H1 (cell line): ENCODE measurements around the gene RNASE7. TPM values are rescaled to one million over a fixed set of nuclear protein-coding genes. Genes with fewer than 3 reads are reported as not detected.

Experiments used
- CTCF ChIA-PET: fragments of 300-600 bp; sonication (Branson Sonifier 250); formaldehyde crosslinking; loops from one replicate; lab custom pipeline; 2021; ENCODE audit not compliant: partially characterized antibody; lab: Charles Lee
- POLR2A ChIA-PET: fragments of 300-600 bp; sonication (Branson Sonifier 250); formaldehyde crosslinking; loops from one replicate; lab custom pipeline; 2021; ENCODE audit warnings: inconsistent platforms; ENCODE audit not compliant: partially characterized antibody; lab: Charles Lee
- DNase-seq, 2 experiments: peaks; one replicate each; pipeline versions ENCODE4 v3.0.0 to v3.0.0-alpha.2; 2010 to 2022; ENCODE audit warnings: low spot score in 2 of 2, low read depth in 1 of 2, mixed read lengths in 1 of 2
- FAIRE-seq: peaks from 2 replicates; lab custom pipeline; 2011; peaks lifted over from hg19 to GRCh38; lab: Jason Lieb, UNC
- H2AFZ ChIP-seq: 2 replicates; pipeline ENCODE4 v1.8.1; 2012; ENCODE audit warnings: low read length, inconsistent platforms
- H2AK5ac ChIP-seq: 2 replicates; pipeline ENCODE4 v1.6.1; 2013; ENCODE audit warnings: low read depth, low read length
- H2BK120ac ChIP-seq: replicated peaks from 2 replicates; pipeline ENCODE3; 2013; ENCODE audit warnings: low read depth, low read length, inconsistent platforms
- H2BK12ac ChIP-seq: 2 replicates; pipeline ENCODE4 v1.6.1; 2013; ENCODE audit warnings: low read depth, low read length
- H2BK15ac ChIP-seq: 2 replicates; pipeline ENCODE4 v1.6.1; 2013; ENCODE audit warnings: low read length
- H2BK20ac ChIP-seq: 2 replicates; pipeline ENCODE4 v1.6.1; 2013; ENCODE audit warnings: low read length
- H2BK5ac ChIP-seq: 2 replicates; pipeline ENCODE4 v1.6.1; 2013; ENCODE audit warnings: low read depth, low read length
- H3K14ac ChIP-seq: 2 replicates; pipeline ENCODE4 v1.6.1; 2013; ENCODE audit warnings: inconsistent platforms; ENCODE audit not compliant: insufficient read length
- H3K18ac ChIP-seq: 2 replicates; pipeline ENCODE4 v1.6.1; 2013; ENCODE audit warnings: low read length; ENCODE audit errors: extremely low read depth
- H3K23ac ChIP-seq: 2 replicates; pipeline ENCODE4 v1.6.1; 2013; ENCODE audit warnings: inconsistent platforms; ENCODE audit not compliant: insufficient read length
- H3K23me2 ChIP-seq: 2 replicates; pipeline ENCODE4 v1.6.1; 2013; ENCODE audit warnings: low read depth, low read length
- H3K27ac ChIP-seq: 2 replicates; pipeline ENCODE4 v1.6.1; 2011; ENCODE audit warnings: low read depth, low read length, inconsistent platforms
- H3K27me3 ChIP-seq, 4 experiments: replicated peaks in 1 of 4; 1 replicate in 1 of 4; 2 replicates in 3 of 4; pipeline versions ENCODE4 v1.6.1 to v1.8.1; 2011 to 2013; ENCODE audit warnings: low read length in 3 of 4, mild to moderate bottlenecking in 3 of 4, inconsistent platforms in 2 of 4, mixed read lengths in 2 of 4, moderate library complexity in 1 of 4; ENCODE audit not compliant: control insufficient read depth in 3 of 4, insufficient read depth in 3 of 4; ENCODE audit errors: extremely low read depth in 1 of 4
- H3K36me3 ChIP-seq, 4 experiments: 2 replicates each; pipeline versions ENCODE4 v1.6.1 to v1.8.1; 2011 to 2013; ENCODE audit warnings: mild to moderate bottlenecking in 4 of 4, low read length in 3 of 4, moderate library complexity in 2 of 4, control low read depth in 1 of 4, inconsistent platforms in 1 of 4; ENCODE audit not compliant: insufficient read depth in 4 of 4, control insufficient read depth in 2 of 4
- H3K4ac ChIP-seq: replicated peaks from 2 replicates; pipeline ENCODE3; 2013; ENCODE audit warnings: low read length, low read depth, mixed read lengths, inconsistent platforms; ENCODE audit not compliant: insufficient read length
- H3K4me1 ChIP-seq, 4 experiments: replicated peaks in 1 of 4; 1 replicate in 1 of 4; 2 replicates in 3 of 4; pipeline versions ENCODE4 v1.6.1 to v1.8.1; 2011 to 2013; ENCODE audit warnings: low read length in 3 of 4, inconsistent platforms in 2 of 4, mixed read lengths in 1 of 4; ENCODE audit not compliant: insufficient read depth in 4 of 4, control insufficient read depth in 3 of 4
- H3K4me2 ChIP-seq, 2 experiments: 2 replicates each; pipeline versions ENCODE4 v1.6.1 to v1.8.1; 2011 to 2013; ENCODE audit warnings: low read depth in 2 of 2, low read length in 2 of 2, control low read depth in 1 of 2, inconsistent platforms in 1 of 2, mild to moderate bottlenecking in 1 of 2; ENCODE audit not compliant: insufficient read depth in 1 of 2
- H3K4me3 ChIP-seq, 4 experiments: fragments of 200-600, 300-600 bp in 1 of 4; sonication (generic), shearing (Covaris generic), sonication (Bioruptor Twin) in 1 of 4; 2 replicates each; pipeline versions ENCODE4 v1.5.1 to v1.8.1; 2011 to 2016; ENCODE audit warnings: low read length in 4 of 4, low read depth in 3 of 4, control low read depth in 2 of 4, inconsistent platforms in 2 of 4, mild to moderate bottlenecking in 2 of 4, mixed read lengths in 1 of 4, moderate library complexity in 1 of 4; ENCODE audit not compliant: insufficient read depth in 2 of 4; ENCODE audit errors: extremely low read depth in 1 of 4
- H3K56ac ChIP-seq: replicated peaks from 2 replicates; pipeline ENCODE3; 2013; ENCODE audit warnings: low read depth, mild to moderate bottlenecking, mixed read lengths, low read length, inconsistent platforms; ENCODE audit not compliant: insufficient read length
- H3K79me1 ChIP-seq: 2 replicates; pipeline ENCODE4 v1.6.1; 2013; ENCODE audit warnings: low read depth, low read length, control low read depth
- H3K79me2 ChIP-seq, 2 experiments: 2 replicates each; pipeline versions ENCODE4 v1.6.1 to v1.8.1; 2012 to 2013; ENCODE audit warnings: low read length in 2 of 2, mild to moderate bottlenecking in 2 of 2, inconsistent platforms in 1 of 2; ENCODE audit not compliant: insufficient read depth in 2 of 2, control insufficient read depth in 1 of 2
- H3K9ac ChIP-seq, 4 experiments: replicated peaks in 1 of 4; 1 replicate in 1 of 4; 2 replicates in 3 of 4; pipeline versions ENCODE4 v1.6.1 to v1.8.1; 2011 to 2013; ENCODE audit warnings: low read depth in 3 of 4, low read length in 3 of 4, control low read depth in 2 of 4, mild to moderate bottlenecking in 2 of 4, moderate library complexity in 2 of 4, inconsistent platforms in 1 of 4; ENCODE audit errors: extremely low read depth in 1 of 4
- H3K9me3 ChIP-seq, 2 experiments: 2 replicates each; pipeline versions ENCODE4 v1.6.1 to v1.8.1; 2012 to 2013; ENCODE audit warnings: mild to moderate bottlenecking in 2 of 2, moderate library complexity in 2 of 2, control low read depth in 1 of 2, inconsistent platforms in 1 of 2, low read depth in 1 of 2, low read length in 1 of 2, mixed read lengths in 1 of 2; ENCODE audit not compliant: insufficient read depth in 2 of 2
- H4K20me1 ChIP-seq, 2 experiments: replicated peaks in 1 of 2; 2 replicates each; pipeline versions ENCODE3 to v1.8.1; 2011 to 2013; ENCODE audit warnings: inconsistent platforms in 2 of 2, low read length in 2 of 2, mild to moderate bottlenecking in 1 of 2; ENCODE audit not compliant: insufficient read depth in 2 of 2, control insufficient read depth in 1 of 2
- H4K5ac ChIP-seq: 2 replicates; pipeline ENCODE4 v1.6.1; 2013; ENCODE audit warnings: low read length, low read depth, mixed read lengths, inconsistent platforms; ENCODE audit not compliant: insufficient read length
- H4K8ac ChIP-seq: 2 replicates; pipeline ENCODE4 v1.8.0; 2013; ENCODE audit warnings: mild to moderate bottlenecking, moderate library complexity, low read length, inconsistent platforms; ENCODE audit not compliant: insufficient read depth; ENCODE audit errors: extremely low read depth
- H4K91ac ChIP-seq: replicated peaks from 2 replicates; pipeline ENCODE3; 2013; ENCODE audit warnings: low read length, mixed read lengths, inconsistent platforms; ENCODE audit not compliant: insufficient read length
- E2F6 ChIP-seq: IDR thresholded peaks from 2 replicates; pipeline ENCODE4 v1.6.1; 2012; ENCODE audit warnings: inconsistent platforms
- GABPA ChIP-seq: IDR thresholded peaks from 2 replicates; pipeline ENCODE4 v1.6.1; 2011; ENCODE audit warnings: mild to moderate bottlenecking, low read length, moderate library complexity, borderline replicate concordance; ENCODE audit not compliant: insufficient read depth
- GTF2F1 ChIP-seq: IDR thresholded peaks from 2 replicates; pipeline ENCODE4 v1.6.1; 2012; ENCODE audit warnings: low read depth, low read length, improper control_type of control experiment, borderline replicate concordance
- KDM1A ChIP-seq: fragments of 200-600, 300-600 bp; sonication (generic); IDR thresholded peaks from 2 replicates; pipeline ENCODE4 v1.7.1; 2016; ENCODE audit warnings: mild to moderate bottlenecking, low read length, borderline replicate concordance
- MAFK ChIP-seq: IDR thresholded peaks from 2 replicates; pipeline ENCODE4 v1.6.1; 2012; ENCODE audit warnings: low read depth, mild to moderate bottlenecking, improper control_type of control experiment, low read length
- MAX ChIP-seq: IDR thresholded peaks from 2 replicates; pipeline ENCODE4 v1.6.1; 2012; ENCODE audit warnings: inconsistent platforms
- PHF8 ChIP-seq: fragments of 200-600 bp; sonication (generic); conservative IDR thresholded peaks from 2 replicates; pipeline ENCODE4 v1.7.1; 2012; ENCODE audit warnings: low read depth, mild to moderate bottlenecking, inconsistent platforms, low read length, moderate library complexity
- POU5F1 ChIP-seq: IDR thresholded peaks from 2 replicates; pipeline ENCODE4 v1.6.1; 2011; ENCODE audit warnings: low read depth, mild to moderate bottlenecking, low read length, moderate library complexity
- RNF2 ChIP-seq: fragments of 200-900, 300-1000 bp; sonication (generic); IDR thresholded peaks from 2 replicates; pipeline ENCODE4 v1.7.1; 2016; ENCODE audit warnings: borderline replicate concordance, low read depth, mild to moderate bottlenecking, antibody characterized with exemption, low read length; ENCODE audit not compliant: poor library complexity, severe bottlenecking; ENCODE audit errors: missing control alignments
- SIRT6 ChIP-seq: IDR thresholded peaks from one replicate; pipeline ENCODE4 v1.7.1; 2012; ENCODE audit warnings: low read length, inconsistent platforms
- SP4 ChIP-seq: IDR thresholded peaks from 2 replicates; pipeline ENCODE4 v1.6.1; 2012; ENCODE audit warnings: low read length, inconsistent platforms
- SUZ12 ChIP-seq: fragments of 200-600 bp; sonication (generic); IDR thresholded peaks from 2 replicates; pipeline ENCODE4 v1.6.1; 2012; ENCODE audit warnings: mild to moderate bottlenecking, inconsistent platforms, low read length, moderate library complexity, mixed read lengths
- WGBS, 2 experiments: shearing (Covaris generic) in 1 of 2; methylation state at CpG; one replicate each; pipeline versions ENCODE4 v1.1.6 to v1.1.7; 2013 to 2015; ENCODE audit warnings: low lambda C conversion rate in 2 of 2, mixed read lengths in 2 of 2, inconsistent platforms in 1 of 2, low coverage in 1 of 2, missing lambda C conversion rate in 1 of 2; ENCODE audit not compliant: insufficient replicate concordance in 2 of 2, insufficient coverage in 1 of 2, insufficient read length in 1 of 2; ENCODE audit errors: extremely low coverage in 1 of 2, missing lambda C conversion rate in 1 of 2; 5-methylcytosine and 5-hydroxymethylcytosine counted together
- polyA plus RNA-seq, 7 experiments: library from polyadenylated mRNA; depleted of rRNA in 3 of 7; stranded (reverse) in 5 of 7; unstranded in 2 of 7; fragments of >200 nt in 5 of 7; fragments of 200-250 nt in 2 of 7; gene quantifications; 1 replicate in 5 of 7; 2 replicates in 1 of 7; 4 replicates in 1 of 7; pipeline versions ENCODE4 v1.2.1 to v1.2.3, GENCODE V29; 2011 to 2013; ENCODE audit warnings: missing spikeins in 2 of 7, mixed read lengths in 2 of 7
- total RNA-seq: library from RNA; stranded (reverse); fragmentation: NEBNext Ultra II Directional; extraction: Animal tissue kit (Norgen Biotek cat#: 25700); gene quantifications from 2 replicates; pipeline ENCODE4 v1.2.1, GENCODE V29; 2021

The RNASE7 gene
- total and polyA plus RNA-seq, 2 of the 8 experiments (the other 6 are each of a cell fraction or from before 2014, with no cell fraction given): not detected

- H2AFZ ChIP-seq: no peak overlapping the region
- WGBS, 2 experiments: 91% methylated on average over 10 of the region's 10 CpGs; no CpG with 5 or more reads in 1 of the 2 experiments
- no peak overlapping the region for H4K8ac ChIP-seq
- H3K9ac ChIP-seq: no peak overlapping the region
- H3K36me3 ChIP-seq: no peaks in the 10 kb centered on the region
- no peak overlapping the region for H3K4me3 ChIP-seq
- no peaks in the 10 kb centered on the region for H3K23me2 ChIP-seq
- DNase-seq (no peak), FAIRE-seq (no peak)
- no peak overlapping the region for H3K23ac ChIP-seq
- H2BK120ac ChIP-seq: no peak overlapping the region
- H3K27ac ChIP-seq: no peak overlapping the region
- no peaks in the 10 kb centered on the region for H3K9me3 ChIP-seq
- H3K4me2 ChIP-seq: no peak overlapping the region
- no peaks in the 10 kb centered on the region for H3K79me2 ChIP-seq
- no peaks in the 10 kb centered on the region for H3K79me1 ChIP-seq
- H4K91ac ChIP-seq: no peak overlapping the region
- no peak overlapping the region for H3K18ac ChIP-seq
- no peaks in the 10 kb centered on the region for H4K20me1 ChIP-seq
- no peak overlapping the region for H2AK5ac ChIP-seq
- no peak overlapping the region for H2BK12ac ChIP-seq
- CTCF ChIA-PET: interaction anchor here (0.9 to 3.4 kb wide), 7 partner anchors 9 to 42 kb away, joined by 3 to 18 read pairs (median 5); no protein-coding TSS in a partner anchor
- no peak overlapping the region for H3K4ac ChIP-seq
- no peak overlapping the region for H3K14ac ChIP-seq
- H3K56ac ChIP-seq: no peak overlapping the region
- H2BK20ac ChIP-seq: no peak overlapping the region
- POLR2A ChIA-PET: interaction anchor here (2.3 kb wide), 1 partner anchor 14 kb away, joined by 9 read pairs; the partner anchor contains the start of gene ARHGEF40
- no peak overlapping the region for H4K5ac ChIP-seq
- no peaks in the 10 kb centered on the region; a peak in 1 of 7 replicates for H3K27me3 ChIP-seq
- H3K4me1 ChIP-seq: peaks cover 0 to 3% (median 0%) of the 10 kb centered on the region in 4 experiments; a peak in 2 of 7 replicates
- no peak overlapping the region for H2BK15ac ChIP-seq
- H2BK5ac ChIP-seq: no peak overlapping the region
- TF ChIP-seq KDM1A (no peak), GABPA (no peak), GTF2F1 (no peak), MAFK (no peak), E2F6 (no peak), PHF8 (no peak), SIRT6 (no peak), POU5F1 (no peak), SUZ12 (no peak), MAX (no peak), SP4 (no peak), RNF2 (no peak)
Observed at GRCh38 chr14:21056520-21057163, 14.5 kb downstream of the RNASE7 start.
